ENCODE results near the gene CARD11.

GRCh38 chr7:3032256-3032655 is 11.4 kb downstream of the CARD11 start:
- TF ChIP-seq POLR2A (IDR thresholded peaks at IDR 0.05) (no peak), CTCF (IDR thresholded peaks at IDR 0.05) (no peak)

Measured in testis (tissue), 2 donors.